Measurements from ENCODE around the gene LMNTD2.

DNA sequence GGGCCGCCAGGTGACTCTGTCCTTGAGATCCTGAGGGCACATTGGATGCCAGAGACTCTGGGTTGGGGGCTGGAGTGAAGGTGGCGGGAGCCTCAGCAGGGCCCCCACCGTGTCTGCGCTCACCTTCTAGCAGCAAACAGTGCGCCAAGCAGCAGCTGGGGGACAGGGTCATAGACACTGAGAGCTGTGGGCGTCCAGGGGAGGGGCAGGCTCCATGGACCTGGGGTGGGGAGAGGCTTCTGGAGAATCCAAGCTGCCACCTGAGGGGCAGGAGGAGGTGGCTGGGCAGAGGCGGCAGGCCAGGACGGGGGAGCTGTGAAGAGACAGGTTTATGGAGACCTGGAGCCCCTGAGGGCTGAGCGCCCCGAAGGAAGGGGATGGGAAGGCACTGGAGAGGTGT, 23.7 kb upstream of the LMNTD2 start:
- TF ChIP-seq GATA3 (IDR thresholded peaks at IDR 0.05; ENCODE audit: low read depth, low read length), result no peak
- TF ChIP-seq GATA2 (IDR thresholded peaks at IDR 0.05; ENCODE audit: low read depth, low read length), result no peak
